Large intestine (tissue), 3 donors: ENCODE measurements around the gene HDHD5. TPM values are rescaled to one million over a fixed set of nuclear protein-coding genes. Genes with fewer than 3 reads are reported as not detected.

Experiments
- DNase-seq, 2 donors: peaks; one replicate each; pipeline versions ENCODE4 v3.0.0 to v3.0.0-alpha.2; 2013
- H3K27ac ChIP-seq: one replicate; pipeline ENCODE4 v1.5.1; 2013; ENCODE audit warnings: low read length
- H3K27me3 ChIP-seq: 2 replicates; pipeline ENCODE4 v1.6.1; 2013; ENCODE audit warnings: low read length; ENCODE audit not compliant: control insufficient read depth, insufficient read depth
- H3K36me3 ChIP-seq: 2 replicates; pipeline ENCODE4 v1.6.1; 2013; ENCODE audit warnings: low read length; ENCODE audit not compliant: control insufficient read depth, insufficient read depth
- H3K4me1 ChIP-seq: one replicate; pipeline ENCODE4 v1.6.1; 2013; ENCODE audit warnings: low read length; ENCODE audit not compliant: control insufficient read depth, insufficient read depth
- H3K4me3 ChIP-seq: one replicate; pipeline ENCODE4 v1.5.1; 2013; ENCODE audit warnings: low read length
- H3K9me3 ChIP-seq: one replicate; pipeline ENCODE4 v1.6.1; 2013; ENCODE audit warnings: mild to moderate bottlenecking, low read depth, low read length, moderate library complexity; ENCODE audit not compliant: control insufficient read depth
- WGBS: methylation state at CpG from one replicate; pipeline ENCODE4 v1.1.5; 2013; ENCODE audit warnings: low lambda C conversion rate; ENCODE audit not compliant: insufficient coverage; 5-methylcytosine and 5-hydroxymethylcytosine counted together
- polyA plus RNA-seq: library from polyadenylated mRNA; unstranded; fragments of 120-200 nt; gene quantifications from one replicate; pipeline ENCODE4 v1.2.1, GENCODE V29; 2013

The HDHD5 gene
- polyA plus RNA-seq, 1 donor = 37.9 TPM

DNA sequence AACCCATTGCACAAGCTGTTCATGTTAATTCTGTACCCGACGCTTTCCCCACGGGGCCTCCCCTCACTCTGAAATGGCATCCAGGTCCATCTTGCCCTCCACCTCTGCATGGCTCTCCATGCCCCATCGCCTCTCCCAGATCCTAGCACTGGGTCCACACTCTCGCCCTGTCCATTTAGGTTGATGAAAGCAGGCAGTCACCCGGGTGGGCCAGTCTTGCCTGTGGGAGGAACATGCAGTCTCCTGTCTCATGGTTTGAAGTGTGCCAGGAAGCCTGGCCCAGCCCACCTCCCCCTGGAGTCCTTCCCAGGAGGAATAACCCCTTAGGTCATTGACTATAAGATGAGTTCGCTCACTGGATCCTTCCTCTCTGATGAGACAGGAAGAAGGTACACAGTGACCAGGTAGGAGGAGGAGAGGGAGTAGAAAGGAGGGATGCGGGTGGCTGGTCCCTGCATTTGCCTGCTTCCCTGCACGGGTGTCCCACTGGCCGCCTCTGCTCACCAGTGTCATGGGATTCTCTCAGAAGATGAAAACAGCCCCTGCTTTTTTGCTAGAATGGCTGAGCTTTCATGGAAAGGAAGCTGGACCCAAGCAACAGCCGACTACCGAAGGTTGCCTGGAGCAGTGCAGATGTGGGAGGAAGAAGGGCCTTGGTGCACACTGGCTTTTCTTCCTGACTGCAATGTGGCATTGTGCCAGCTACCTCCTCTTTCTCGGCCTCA lies 44.7 kb downstream of the HDHD5 start:
- Histone ChIP-seq H3K9me3 (peaks cover 1% of the 10 kb centered on the region), H3K36me3 (peaks cover 6% of the 10 kb centered on the region), H3K27me3 (peaks cover 19% of the 10 kb centered on the region), H3K4me1 (no peaks in the 10 kb centered on the region), H3K27ac (no peak overlapping the region), H3K4me3 (no peak overlapping the region)
- WGBS = no CpG with 5 or more reads among the region's 13 CpGs
- no peak for DNase-seq

DNA sequence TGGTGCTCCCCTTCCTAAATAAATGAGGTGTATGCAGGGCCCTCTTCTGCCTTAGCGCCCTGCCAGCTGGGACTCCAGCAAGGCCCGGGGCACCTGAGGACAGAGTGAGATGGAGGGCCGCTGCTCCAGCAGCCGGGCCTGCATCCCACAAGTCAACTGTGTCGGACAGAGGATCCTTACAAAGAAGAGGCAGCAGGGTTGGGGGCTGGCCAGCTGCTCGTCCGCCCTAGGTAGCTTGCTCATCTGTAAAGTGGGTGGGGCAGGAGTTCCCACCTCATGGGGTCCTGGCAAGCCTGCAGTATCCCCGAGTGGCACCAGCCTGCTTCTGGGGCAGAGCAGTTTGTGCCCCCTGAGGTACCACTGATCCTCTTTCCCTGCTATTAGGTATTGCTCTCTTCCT lies 45.5 kb downstream of the HDHD5 start:
- Histone ChIP-seq H3K4me3 (no peak overlapping the region), H3K36me3 (peaks cover 11% of the 10 kb centered on the region), H3K27me3 (peaks cover 12% of the 10 kb centered on the region), H3K4me1 (no peaks in the 10 kb centered on the region), H3K9me3 (no peaks in the 10 kb centered on the region), H3K27ac (no peak overlapping the region)
- no peak for DNase-seq
- no CpG with 5 or more reads among the region's 8 CpGs for WGBS

DNA sequence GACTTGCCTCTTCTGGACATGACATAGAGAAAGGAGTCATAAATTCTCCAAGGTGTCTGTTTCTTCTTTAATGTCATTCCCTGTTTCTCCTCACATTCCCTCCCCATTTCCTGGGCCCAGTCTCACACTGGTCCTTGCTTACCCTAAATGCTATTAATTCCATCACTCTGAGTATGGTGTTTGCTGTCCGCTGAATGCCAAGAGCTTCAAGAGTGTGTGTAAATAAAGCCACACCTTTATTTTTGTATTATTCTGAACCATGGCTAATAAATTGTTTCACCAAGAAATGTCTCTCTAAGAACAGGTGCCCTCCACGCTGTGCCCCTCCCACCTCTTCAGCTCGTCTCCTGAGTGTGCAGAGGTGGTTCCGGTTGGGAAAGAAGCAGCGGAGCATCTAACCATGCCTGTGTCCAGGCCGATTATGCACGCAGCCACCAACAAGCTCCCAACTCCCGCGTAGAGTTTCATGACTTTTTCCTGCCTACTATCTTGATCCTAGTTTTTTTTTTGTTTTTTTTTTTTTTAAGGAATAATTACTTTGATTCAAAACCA lies 46.5 kb downstream of the HDHD5 start:
- Histone ChIP-seq H3K36me3 (peaks cover 14% of the 10 kb centered on the region), H3K4me1 (no peaks in the 10 kb centered on the region), H3K4me3 (no peak overlapping the region), H3K9me3 (no peaks in the 10 kb centered on the region), H3K27ac (no peak overlapping the region), H3K27me3 (peaks cover 4% of the 10 kb centered on the region)
- DNase-seq = no peak
- 86% methylated on average over 5 of the region's 9 CpGs for WGBS

DNA sequence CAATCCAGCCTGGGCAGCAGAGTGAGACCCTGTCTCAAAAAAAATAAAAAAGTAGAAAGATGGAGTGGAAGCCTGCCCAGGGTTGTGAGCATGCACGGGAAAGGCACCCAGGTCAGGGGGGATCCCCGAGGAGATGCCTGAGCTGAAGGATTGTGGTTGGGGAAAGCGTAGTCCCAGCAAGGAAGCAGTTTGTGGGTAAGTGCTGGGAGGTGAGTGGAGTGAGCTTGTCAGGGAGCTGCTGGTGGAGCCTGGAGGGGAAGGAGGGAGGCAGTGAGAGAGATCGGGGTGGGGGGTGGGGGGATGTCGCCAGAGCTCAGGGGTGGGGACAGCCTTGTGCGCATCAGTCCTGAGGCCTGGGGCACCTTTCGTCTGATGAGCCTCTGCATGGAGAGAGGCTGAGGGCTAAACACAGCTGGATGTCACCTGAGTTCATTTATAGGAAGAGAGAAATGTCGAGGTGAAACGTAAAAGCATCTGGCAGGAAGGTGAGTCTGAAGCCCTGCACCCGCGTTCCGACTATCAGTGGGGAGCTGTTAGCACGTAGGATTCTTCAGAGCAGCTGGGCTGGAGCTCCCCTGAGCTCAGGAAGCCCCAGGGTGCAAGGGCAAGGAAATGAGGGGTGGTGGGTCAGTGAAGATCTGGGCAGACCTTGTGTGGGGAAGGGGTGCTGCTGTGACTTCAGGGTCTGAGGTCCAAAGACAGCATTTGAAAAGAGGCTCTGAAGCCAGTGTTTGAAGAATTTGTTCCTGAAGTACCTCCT lies 48.1 kb downstream of the HDHD5 start:
- H3K4me3 ChIP-seq = no peak overlapping the region
- H3K27ac ChIP-seq = no peak overlapping the region
- DNase-seq = no peak
- peaks cover 23% of the 10 kb centered on the region for H3K36me3 ChIP-seq
- no peaks in the 10 kb centered on the region for H3K4me1 ChIP-seq
- H3K9me3 ChIP-seq = no peaks in the 10 kb centered on the region
- no CpG with 5 or more reads among the region's 13 CpGs for WGBS
- H3K27me3 ChIP-seq = no peaks in the 10 kb centered on the region

DNA sequence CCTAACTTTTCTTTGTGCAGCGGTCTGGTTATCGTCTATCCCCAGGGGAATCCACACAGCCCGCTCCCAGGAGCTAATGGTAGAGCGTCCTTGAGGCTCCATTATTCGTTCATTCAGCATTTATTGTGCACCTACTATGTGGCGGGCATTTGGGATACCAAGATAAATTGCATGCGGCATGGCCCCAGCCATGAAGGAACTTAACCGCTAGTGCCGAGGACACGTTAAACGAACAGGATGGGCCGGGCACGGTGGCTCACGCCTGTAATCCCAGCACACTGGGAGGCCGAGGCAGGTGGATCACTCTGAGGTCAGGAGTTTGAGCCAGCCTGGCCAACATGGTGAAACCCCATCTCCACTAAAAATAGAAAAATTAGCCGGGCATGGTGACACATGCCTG lies 49.1 kb downstream of the HDHD5 start:
- no peaks in the 10 kb centered on the region for H3K4me1 ChIP-seq
- no peak overlapping the region for H3K4me3 ChIP-seq
- H3K27me3 ChIP-seq = no peaks in the 10 kb centered on the region
- H3K27ac ChIP-seq = no peak overlapping the region
- H3K9me3 ChIP-seq = no peaks in the 10 kb centered on the region
- DNase-seq = no peak
- H3K36me3 ChIP-seq = peaks cover 27% of the 10 kb centered on the region
- WGBS = 87% methylated on average over 2 of the region's 16 CpGs

DNA sequence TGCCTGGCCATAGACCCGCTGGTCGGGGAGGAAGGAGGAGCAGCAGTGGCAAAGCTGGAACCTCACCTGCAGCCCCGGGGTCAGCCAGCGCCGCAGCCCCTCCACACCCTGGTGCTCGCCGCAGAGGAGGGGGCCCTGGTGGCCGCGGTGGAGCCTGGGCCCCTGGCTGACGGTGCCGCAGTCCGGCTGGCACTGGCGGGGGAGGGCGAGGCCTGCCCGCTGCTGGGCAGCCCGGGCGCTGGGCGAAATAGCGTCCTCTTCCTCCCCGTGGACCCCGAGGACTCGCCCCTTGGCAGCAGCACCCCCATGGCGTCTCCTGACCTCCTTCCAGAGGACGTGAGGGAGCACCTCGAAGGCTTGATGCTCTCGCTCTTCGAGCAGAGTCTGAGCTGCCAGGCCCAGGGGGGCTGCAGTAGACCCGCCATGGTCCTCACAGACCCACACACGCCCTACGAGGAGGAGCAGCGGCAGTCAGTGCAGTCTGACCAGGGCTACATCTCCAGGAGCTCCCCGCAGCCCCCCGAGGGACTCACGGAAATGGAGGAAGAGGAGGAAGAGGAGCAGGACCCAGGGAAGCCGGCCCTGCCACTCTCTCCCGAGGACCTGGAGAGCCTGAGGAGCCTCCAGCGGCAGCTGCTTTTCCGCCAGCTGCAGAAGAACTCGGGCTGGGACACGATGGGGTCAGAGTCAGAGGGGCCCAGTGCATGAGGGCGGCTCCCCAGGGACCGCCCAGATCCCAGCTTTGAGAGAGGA lies 49.8 kb downstream of the HDHD5 start:
- H3K27ac ChIP-seq = no peak overlapping the region
- no peaks in the 10 kb centered on the region for H3K4me1 ChIP-seq
- no CpG with 5 or more reads among the region's 42 CpGs for WGBS
- DNase-seq = no peak
- H3K36me3 ChIP-seq = peaks cover 31% of the 10 kb centered on the region
- no peak overlapping the region for H3K4me3 ChIP-seq
- no peaks in the 10 kb centered on the region for H3K9me3 ChIP-seq
- no peaks in the 10 kb centered on the region for H3K27me3 ChIP-seq

DNA sequence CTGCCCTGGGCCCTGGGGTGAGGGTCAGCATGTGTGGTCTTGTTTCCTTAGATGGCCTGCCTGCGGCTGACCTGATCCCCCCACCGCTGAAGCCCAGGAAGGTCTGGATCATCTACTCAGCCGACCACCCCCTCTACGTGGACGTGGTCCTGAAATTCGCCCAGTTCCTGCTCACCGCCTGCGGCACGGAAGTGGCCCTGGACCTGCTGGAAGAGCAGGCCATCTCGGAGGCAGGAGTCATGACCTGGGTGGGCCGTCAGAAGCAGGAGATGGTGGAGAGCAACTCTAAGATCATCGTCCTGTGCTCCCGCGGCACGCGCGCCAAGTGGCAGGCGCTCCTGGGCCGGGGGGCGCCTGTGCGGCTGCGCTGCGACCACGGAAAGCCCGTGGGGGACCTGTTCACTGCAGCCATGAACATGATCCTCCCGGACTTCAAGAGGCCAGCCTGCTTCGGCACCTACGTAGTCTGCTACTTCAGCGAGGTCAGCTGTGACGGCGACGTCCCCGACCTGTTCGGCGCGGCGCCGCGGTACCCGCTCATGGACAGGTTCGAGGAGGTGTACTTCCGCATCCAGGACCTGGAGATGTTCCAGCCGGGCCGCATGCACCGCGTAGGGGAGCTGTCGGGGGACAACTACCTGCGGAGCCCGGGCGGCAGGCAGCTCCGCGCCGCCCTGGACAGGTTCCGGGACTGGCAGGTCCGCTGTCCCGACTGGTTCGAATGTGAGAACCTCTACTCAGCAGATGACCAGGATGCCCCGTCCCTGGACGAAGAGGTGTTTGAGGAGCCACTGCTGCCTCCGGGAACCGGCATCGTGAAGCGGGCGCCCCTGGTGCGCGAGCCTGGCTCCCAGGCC lies 50.6 kb downstream of the HDHD5 start:
- no peak for DNase-seq
- Histone ChIP-seq H3K36me3 (peaks cover 31% of the 10 kb centered on the region), H3K27ac (no peak overlapping the region), H3K9me3 (no peaks in the 10 kb centered on the region), H3K4me3 (no peak overlapping the region), H3K27me3 (no peaks in the 10 kb centered on the region), H3K4me1 (no peaks in the 10 kb centered on the region)
- WGBS = no CpG with 5 or more reads among the region's 66 CpGs

DNA sequence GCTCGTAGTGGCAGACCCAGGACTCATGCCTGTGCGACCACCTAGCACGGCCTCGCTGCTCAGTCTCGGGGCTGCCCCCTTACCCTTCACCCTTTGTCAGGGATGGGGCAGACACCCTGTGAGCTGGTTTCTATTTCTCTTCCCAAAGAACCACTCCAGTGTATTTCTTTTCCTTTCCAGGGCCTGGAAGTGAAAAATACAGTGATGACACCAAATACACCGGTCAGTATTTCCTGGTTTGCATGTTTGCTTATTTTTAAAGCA lies 51.6 kb downstream of the HDHD5 start:
- no CpG with 5 or more reads among the region's 6 CpGs for WGBS
- H3K4me3 ChIP-seq = no peak overlapping the region
- H3K36me3 ChIP-seq = peaks cover 38% of the 10 kb centered on the region
- no peaks in the 10 kb centered on the region for H3K4me1 ChIP-seq
- DNase-seq = no peak
- H3K9me3 ChIP-seq = no peaks in the 10 kb centered on the region
- no peaks in the 10 kb centered on the region for H3K27me3 ChIP-seq
- H3K27ac ChIP-seq = no peak overlapping the region

DNA sequence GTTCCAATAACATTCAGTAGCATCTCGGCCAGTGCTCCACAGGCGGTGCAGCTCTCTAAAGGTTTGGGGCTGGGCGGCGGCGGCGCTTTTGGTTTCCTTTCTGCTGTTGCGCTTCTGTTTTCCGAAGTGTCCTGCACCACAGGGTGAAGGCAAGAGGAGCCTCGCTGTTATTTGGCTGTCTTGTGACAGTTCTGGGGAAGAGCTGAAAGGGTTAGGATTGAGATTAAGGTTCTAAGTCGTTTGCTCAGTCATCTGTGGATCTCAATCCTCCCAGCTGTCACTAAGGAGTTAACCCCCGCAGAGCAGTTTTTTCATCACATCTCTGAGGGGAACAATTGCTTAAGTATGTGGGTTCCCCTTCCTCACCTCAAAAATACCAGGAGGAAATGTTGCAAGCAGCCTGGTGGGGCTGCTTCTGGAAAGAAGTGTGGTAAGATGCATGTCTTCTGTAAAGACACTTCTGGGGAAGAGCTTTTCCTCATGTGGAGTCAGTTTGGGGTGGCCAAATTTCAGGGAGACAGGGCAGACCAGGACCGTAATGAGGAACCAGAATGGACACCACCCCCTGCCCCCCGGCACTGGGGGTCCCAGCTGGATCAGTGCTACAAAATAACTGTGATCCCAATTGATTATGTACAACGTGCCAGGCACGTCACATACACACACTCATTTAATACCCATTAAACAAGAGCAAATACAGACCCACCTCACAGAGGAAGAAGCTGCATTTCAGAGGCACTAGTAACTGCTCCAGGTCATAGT lies 52.1 kb downstream of the HDHD5 start:
- Histone ChIP-seq H3K36me3 (peaks cover 43% of the 10 kb centered on the region), H3K4me3 (no peak overlapping the region), H3K4me1 (no peaks in the 10 kb centered on the region), H3K9me3 (no peaks in the 10 kb centered on the region), H3K27ac (no peak overlapping the region), H3K27me3 (no peaks in the 10 kb centered on the region)
- DNase-seq = no peak
- no CpG with 5 or more reads among the region's 15 CpGs for WGBS
